Liver (tissue), 9 donors: ENCODE measurements around the gene CLOCK. TPM values are rescaled to one million over a fixed set of nuclear protein-coding genes. Genes with fewer than 3 reads are reported as not detected.

ENCODE experiments used
- DNase-seq: peaks from one replicate; pipeline ENCODE4 v3.0.0-alpha.2; 2017; ENCODE audit warnings: low spot score
- H3K27ac ChIP-seq, 2 donors: one replicate each; pipeline ENCODE4 v1.7.0; 2013; ENCODE audit warnings: inconsistent platforms in 2 of 2, low read length in 2 of 2, control low read depth in 1 of 2, low read depth in 1 of 2, mild to moderate bottlenecking in 1 of 2
- H3K27me3 ChIP-seq, 4 donors: one replicate each; pipeline versions ENCODE4 v1.6.1 to v1.7.0; 2013; ENCODE audit warnings: low read length in 3 of 4, inconsistent platforms in 1 of 4, mild to moderate bottlenecking in 1 of 4, moderate library complexity in 1 of 4; ENCODE audit not compliant: control insufficient read depth in 4 of 4, insufficient read depth in 4 of 4
- H3K36me3 ChIP-seq, 4 donors: one replicate each; pipeline versions ENCODE4 v1.6.1 to v1.7.0; 2013; ENCODE audit warnings: low read length in 3 of 4, mild to moderate bottlenecking in 3 of 4, low read depth in 1 of 4, moderate library complexity in 1 of 4; ENCODE audit not compliant: control insufficient read depth in 4 of 4, insufficient read depth in 3 of 4
- H3K4me1 ChIP-seq, 4 donors: one replicate each; pipeline versions ENCODE4 v1.6.1 to v1.7.0; 2013; ENCODE audit warnings: low read length in 3 of 4, mild to moderate bottlenecking in 3 of 4, moderate library complexity in 1 of 4; ENCODE audit not compliant: control insufficient read depth in 4 of 4, insufficient read depth in 4 of 4
- H3K4me3 ChIP-seq, 3 donors: one replicate each; pipeline versions ENCODE4 v1.6.1 to v1.7.0; 2013; ENCODE audit warnings: low read length in 3 of 3, control low read depth in 1 of 3, low read depth in 1 of 3, mild to moderate bottlenecking in 1 of 3
- H3K9ac ChIP-seq, 2 donors: one replicate each; pipeline ENCODE4 v1.7.0; 2013; ENCODE audit warnings: low read length in 2 of 2, mild to moderate bottlenecking in 2 of 2, moderate library complexity in 2 of 2, control low read depth in 1 of 2, low read depth in 1 of 2
- H3K9me3 ChIP-seq, 4 donors: one replicate each; pipeline versions ENCODE4 v1.6.1 to v1.7.0; 2013; ENCODE audit warnings: low read length in 3 of 4; ENCODE audit not compliant: control insufficient read depth in 4 of 4
- EGR1 ChIP-seq, 2 donors: IDR thresholded peaks; 2 replicates each; pipeline ENCODE4 v1.6.1; 2016 to 2018; ENCODE audit warnings: antibody characterized with exemption in 2 of 2, low read depth in 2 of 2
- FOXA1 ChIP-seq: IDR thresholded peaks from 2 replicates; pipeline ENCODE4 v1.6.1; 2016; ENCODE audit warnings: antibody characterized with exemption
- FOXA2 ChIP-seq: IDR thresholded peaks from 2 replicates; pipeline ENCODE4 v1.6.1; 2016; ENCODE audit warnings: antibody characterized with exemption
- GABPA ChIP-seq, 2 donors: IDR thresholded peaks in 1 of 2; conservative IDR thresholded peaks in 1 of 2; 2 replicates each; pipeline ENCODE4 v1.6.1; 2016; ENCODE audit warnings: antibody characterized with exemption in 2 of 2, mild to moderate bottlenecking in 1 of 2, moderate library complexity in 1 of 2
- HNF4A ChIP-seq, 2 donors: conservative IDR thresholded peaks; 2 replicates each; pipeline ENCODE4 v1.6.1; 2016; ENCODE audit warnings: antibody characterized with exemption in 2 of 2, mild to moderate bottlenecking in 2 of 2
- HNF4G ChIP-seq: IDR thresholded peaks from 2 replicates; pipeline ENCODE4 v1.6.1; 2016; ENCODE audit warnings: antibody characterized with exemption
- JUND ChIP-seq, 2 donors: IDR thresholded peaks; 2 replicates each; pipeline ENCODE4 v1.6.1; 2016; ENCODE audit warnings: antibody characterized with exemption in 2 of 2
- NR2F2 ChIP-seq: IDR thresholded peaks from 2 replicates; pipeline ENCODE4 v1.6.1; 2016; ENCODE audit warnings: antibody characterized with exemption
- RAD21 ChIP-seq, 2 donors: IDR thresholded peaks; 2 replicates each; pipeline ENCODE4 v1.6.1; 2016; ENCODE audit warnings: antibody characterized with exemption in 2 of 2, mild to moderate bottlenecking in 2 of 2
- RXRA ChIP-seq, 2 donors: IDR thresholded peaks; 2 replicates each; pipeline ENCODE4 v1.6.1; 2017 to 2018; ENCODE audit warnings: antibody characterized with exemption in 2 of 2, mild to moderate bottlenecking in 1 of 2
- TAF1 ChIP-seq: conservative IDR thresholded peaks from 2 replicates; pipeline ENCODE4 v1.6.1; 2016; ENCODE audit warnings: antibody characterized with exemption, mild to moderate bottlenecking
- YY1 ChIP-seq: IDR thresholded peaks from 2 replicates; pipeline ENCODE4 v1.6.1; 2016; ENCODE audit warnings: antibody characterized with exemption, mild to moderate bottlenecking
- WGBS: extraction: QIAGEN DNeasy Blood & Tissue Kit; methylation state at CpG from one replicate; pipeline ENCODE4 v1.1.7; 2013; 5-methylcytosine and 5-hydroxymethylcytosine counted together
- polyA plus RNA-seq, 2 donors: library from polyadenylated mRNA; stranded (reverse) in 1 of 2; unstranded in 1 of 2; fragments of 200-250 nt in 1 of 2; fragments of >200 nt in 1 of 2; fragmentation: Nextera tagmentation in 1 of 2; extraction: Ambion mirVana in 1 of 2; gene quantifications; one replicate each; pipeline versions ENCODE4 v1.2.1 to v1.2.3, GENCODE V29; 2013 to 2015
- total RNA-seq, 2 donors: library from RNA; depleted of rRNA; stranded (reverse); fragments of >200 nt; gene quantifications; one replicate each; pipeline ENCODE4 v1.2.3, GENCODE V29; 2014
- TF ChIP-seq, protein P1 (sequence below): IDR thresholded peaks from 2 replicates; pipeline ENCODE4 v1.6.1; 2016; ENCODE audit warnings: antibody characterized with exemption, mild to moderate bottlenecking
- TF ChIP-seq, protein P2 (sequence below): IDR thresholded peaks from 2 replicates; pipeline ENCODE4 v1.6.1; 2016; ENCODE audit warnings: antibody characterized with exemption
- TF ChIP-seq, protein P3 (sequence below): IDR thresholded peaks from 2 replicates; pipeline ENCODE4 v1.6.1; 2016; ENCODE audit warnings: antibody characterized with exemption
- TF ChIP-seq, protein P4 (sequence below): fragments of 150-350 bp; IDR thresholded peaks from 2 replicates; pipeline ENCODE4 v1.5.1; 2017; ENCODE audit warnings: improper control_type of control experiment, low read depth, low read length; ENCODE audit not compliant: missing input control
- TF ChIP-seq, protein P5 (sequence below): IDR thresholded peaks from 2 replicates; pipeline ENCODE4 v1.6.1; 2016; ENCODE audit warnings: antibody characterized with exemption
- donor health status: healthy.
- donor health status: healthy.
- donor health status: healthy.
- donor health status: healthy.
- donor health status: healthy.

Gene CLOCK
- total and polyA plus RNA-seq, 4 donors = 5.1 to 19.4 (median 6.1) TPM

DNA sequence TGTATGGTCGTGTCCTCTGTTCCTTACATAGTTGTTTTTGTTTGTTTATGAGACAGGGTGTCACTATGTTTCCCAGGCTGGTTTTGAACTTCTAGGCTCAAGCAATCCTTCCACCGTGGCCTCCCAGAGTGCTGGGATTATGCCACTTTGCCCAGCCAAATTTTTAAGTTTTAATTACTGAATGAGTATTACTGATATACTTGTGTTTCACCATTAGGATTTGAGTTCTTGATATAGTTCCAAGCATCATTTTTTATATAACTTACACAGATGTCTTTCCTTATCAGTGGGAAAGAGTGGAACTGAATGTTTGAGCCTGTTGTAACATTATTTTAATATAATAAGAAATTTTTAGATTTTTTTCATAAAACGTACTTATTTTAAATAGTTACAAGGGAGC, 130.5 kb downstream of the CLOCK start (continued):
- TF ChIP-seq, protein P1, sequence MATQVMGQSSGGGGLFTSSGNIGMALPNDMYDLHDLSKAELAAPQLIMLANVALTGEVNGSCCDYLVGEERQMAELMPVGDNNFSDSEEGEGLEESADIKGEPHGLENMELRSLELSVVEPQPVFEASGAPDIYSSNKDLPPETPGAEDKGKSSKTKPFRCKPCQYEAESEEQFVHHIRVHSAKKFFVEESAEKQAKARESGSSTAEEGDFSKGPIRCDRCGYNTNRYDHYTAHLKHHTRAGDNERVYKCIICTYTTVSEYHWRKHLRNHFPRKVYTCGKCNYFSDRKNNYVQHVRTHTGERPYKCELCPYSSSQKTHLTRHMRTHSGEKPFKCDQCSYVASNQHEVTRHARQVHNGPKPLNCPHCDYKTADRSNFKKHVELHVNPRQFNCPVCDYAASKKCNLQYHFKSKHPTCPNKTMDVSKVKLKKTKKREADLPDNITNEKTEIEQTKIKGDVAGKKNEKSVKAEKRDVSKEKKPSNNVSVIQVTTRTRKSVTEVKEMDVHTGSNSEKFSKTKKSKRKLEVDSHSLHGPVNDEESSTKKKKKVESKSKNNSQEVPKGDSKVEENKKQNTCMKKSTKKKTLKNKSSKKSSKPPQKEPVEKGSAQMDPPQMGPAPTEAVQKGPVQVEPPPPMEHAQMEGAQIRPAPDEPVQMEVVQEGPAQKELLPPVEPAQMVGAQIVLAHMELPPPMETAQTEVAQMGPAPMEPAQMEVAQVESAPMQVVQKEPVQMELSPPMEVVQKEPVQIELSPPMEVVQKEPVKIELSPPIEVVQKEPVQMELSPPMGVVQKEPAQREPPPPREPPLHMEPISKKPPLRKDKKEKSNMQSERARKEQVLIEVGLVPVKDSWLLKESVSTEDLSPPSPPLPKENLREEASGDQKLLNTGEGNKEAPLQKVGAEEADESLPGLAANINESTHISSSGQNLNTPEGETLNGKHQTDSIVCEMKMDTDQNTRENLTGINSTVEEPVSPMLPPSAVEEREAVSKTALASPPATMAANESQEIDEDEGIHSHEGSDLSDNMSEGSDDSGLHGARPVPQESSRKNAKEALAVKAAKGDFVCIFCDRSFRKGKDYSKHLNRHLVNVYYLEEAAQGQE = no peak
- no peak for TF ChIP-seq NR2F2
- no peak for TF ChIP-seq TAF1
- no peak for TF ChIP-seq HNF4A (conservative IDR thresholded peaks at IDR 0.05)
- TF ChIP-seq HNF4G = no peak
- no peak for TF ChIP-seq GABPA (IDR thresholded peaks at IDR 0.05 in 1 of 2, conservative IDR thresholded peaks at IDR 0.05 in 1 of 2)
- no peak for TF ChIP-seq FOXA1
- TF ChIP-seq EGR1 (IDR thresholded peaks at IDR 0.05; ENCODE audit: low read depth in 2 of 2) = no peak
- no peak for TF ChIP-seq FOXA2
- TF ChIP-seq YY1 = no peak

DNA sequence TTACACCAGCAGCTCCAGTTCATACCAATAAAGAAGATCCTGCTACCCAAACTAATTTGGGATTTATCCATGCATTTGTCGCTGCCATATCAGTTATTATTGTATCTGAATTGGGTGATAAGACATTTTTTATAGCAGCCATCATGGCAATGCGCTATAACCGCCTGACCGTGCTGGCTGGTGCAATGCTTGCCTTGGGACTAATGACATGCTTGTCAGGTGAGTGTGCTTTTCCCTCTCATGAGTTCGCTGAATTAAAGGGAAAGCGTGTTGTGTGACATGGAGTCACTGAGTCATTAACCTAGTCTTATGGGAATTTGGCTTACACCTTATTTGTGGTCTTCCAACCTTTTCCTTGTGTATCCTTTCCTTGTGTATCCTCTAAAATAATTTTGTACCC, 135.1 kb downstream of the CLOCK start:
- H3K27me3 ChIP-seq = no peaks in the 10 kb centered on the region
- DNase-seq = no peak
- H3K9me3 ChIP-seq = no peaks in the 10 kb centered on the region
- no peak overlapping the region for H3K4me3 ChIP-seq
- WGBS = 95% methylated on average over 6 of the region's 6 CpGs
- peaks cover 2 to 5% (median 3%) of the 10 kb centered on the region in 4 donors for H3K36me3 ChIP-seq
- H3K27ac ChIP-seq = no peak overlapping the region
- H3K9ac ChIP-seq = no peak overlapping the region
- no peaks in the 10 kb centered on the region for H3K4me1 ChIP-seq
- TF ChIP-seq RXRA (IDR thresholded peaks at IDR 0.05) (no peak), JUND (IDR thresholded peaks at IDR 0.05) (no peak), NR2F2 (no peak), EGR1 (IDR thresholded peaks at IDR 0.05; ENCODE audit: low read depth in 2 of 2) (no peak), GABPA (IDR thresholded peaks at IDR 0.05 in 1 of 2, conservative IDR thresholded peaks at IDR 0.05 in 1 of 2) (no peak), RAD21 (IDR thresholded peaks at IDR 0.05) (no peak), HNF4G (no peak), HNF4A (conservative IDR thresholded peaks at IDR 0.05) (no peak)
- TF ChIP-seq, protein P2, sequence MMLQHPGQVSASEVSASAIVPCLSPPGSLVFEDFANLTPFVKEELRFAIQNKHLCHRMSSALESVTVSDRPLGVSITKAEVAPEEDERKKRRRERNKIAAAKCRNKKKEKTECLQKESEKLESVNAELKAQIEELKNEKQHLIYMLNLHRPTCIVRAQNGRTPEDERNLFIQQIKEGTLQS = no peak
- TF ChIP-seq, protein P3, sequence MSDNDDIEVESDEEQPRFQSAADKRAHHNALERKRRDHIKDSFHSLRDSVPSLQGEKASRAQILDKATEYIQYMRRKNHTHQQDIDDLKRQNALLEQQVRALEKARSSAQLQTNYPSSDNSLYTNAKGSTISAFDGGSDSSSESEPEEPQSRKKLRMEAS = no peak
- TF ChIP-seq, protein P4, sequence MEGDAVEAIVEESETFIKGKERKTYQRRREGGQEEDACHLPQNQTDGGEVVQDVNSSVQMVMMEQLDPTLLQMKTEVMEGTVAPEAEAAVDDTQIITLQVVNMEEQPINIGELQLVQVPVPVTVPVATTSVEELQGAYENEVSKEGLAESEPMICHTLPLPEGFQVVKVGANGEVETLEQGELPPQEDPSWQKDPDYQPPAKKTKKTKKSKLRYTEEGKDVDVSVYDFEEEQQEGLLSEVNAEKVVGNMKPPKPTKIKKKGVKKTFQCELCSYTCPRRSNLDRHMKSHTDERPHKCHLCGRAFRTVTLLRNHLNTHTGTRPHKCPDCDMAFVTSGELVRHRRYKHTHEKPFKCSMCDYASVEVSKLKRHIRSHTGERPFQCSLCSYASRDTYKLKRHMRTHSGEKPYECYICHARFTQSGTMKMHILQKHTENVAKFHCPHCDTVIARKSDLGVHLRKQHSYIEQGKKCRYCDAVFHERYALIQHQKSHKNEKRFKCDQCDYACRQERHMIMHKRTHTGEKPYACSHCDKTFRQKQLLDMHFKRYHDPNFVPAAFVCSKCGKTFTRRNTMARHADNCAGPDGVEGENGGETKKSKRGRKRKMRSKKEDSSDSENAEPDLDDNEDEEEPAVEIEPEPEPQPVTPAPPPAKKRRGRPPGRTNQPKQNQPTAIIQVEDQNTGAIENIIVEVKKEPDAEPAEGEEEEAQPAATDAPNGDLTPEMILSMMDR = no peak
- TF ChIP-seq, protein P5, sequence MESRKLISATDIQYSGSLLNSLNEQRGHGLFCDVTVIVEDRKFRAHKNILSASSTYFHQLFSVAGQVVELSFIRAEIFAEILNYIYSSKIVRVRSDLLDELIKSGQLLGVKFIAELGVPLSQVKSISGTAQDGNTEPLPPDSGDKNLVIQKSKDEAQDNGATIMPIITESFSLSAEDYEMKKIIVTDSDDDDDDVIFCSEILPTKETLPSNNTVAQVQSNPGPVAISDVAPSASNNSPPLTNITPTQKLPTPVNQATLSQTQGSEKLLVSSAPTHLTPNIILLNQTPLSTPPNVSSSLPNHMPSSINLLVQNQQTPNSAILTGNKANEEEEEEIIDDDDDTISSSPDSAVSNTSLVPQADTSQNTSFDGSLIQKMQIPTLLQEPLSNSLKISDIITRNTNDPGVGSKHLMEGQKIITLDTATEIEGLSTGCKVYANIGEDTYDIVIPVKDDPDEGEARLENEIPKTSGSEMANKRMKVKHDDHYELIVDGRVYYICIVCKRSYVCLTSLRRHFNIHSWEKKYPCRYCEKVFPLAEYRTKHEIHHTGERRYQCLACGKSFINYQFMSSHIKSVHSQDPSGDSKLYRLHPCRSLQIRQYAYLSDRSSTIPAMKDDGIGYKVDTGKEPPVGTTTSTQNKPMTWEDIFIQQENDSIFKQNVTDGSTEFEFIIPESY = no peak
- TF ChIP-seq, protein P1 = no peak
